HEK293 (cell line): Measurements from ENCODE around the gene ATPAF2.

ENCODE experiments used
- CTCF ChIA-PET: fragments of 350-600 bp; formaldehyde crosslinking; extraction: SDS; loops from one replicate; lab custom pipeline; 2021; ENCODE audit warnings: antibody characterized with exemption; lab: Yijun Ruan, JAX
- POLR2A ChIA-PET: fragments of 300-600 bp; formaldehyde crosslinking; extraction: SDS; loops from one replicate; lab custom pipeline; 2020; ENCODE audit warnings: antibody characterized with exemption, inconsistent platforms; lab: Yijun Ruan, JAX
- H3K27ac ChIP-seq: fragments of 200-500 bp; sonication (Bioruptor generic); 2 replicates; pipeline ENCODE4 v1.5.1; 2014; ENCODE audit warnings: low read depth, low read length, control low read depth, inconsistent platforms; ENCODE audit errors: extremely low read depth
- H3K36me3 ChIP-seq, 2 experiments: fragments of 200-500 bp in 1 of 2; sonication (Bioruptor generic) in 1 of 2; 1 replicate in 1 of 2; 2 replicates in 1 of 2; pipeline ENCODE4 v1.5.1; 2014 to 2017; ENCODE audit warnings: inconsistent platforms in 2 of 2, low read length in 2 of 2; ENCODE audit not compliant: control insufficient read depth in 2 of 2, insufficient read depth in 1 of 2
- H3K4me1 ChIP-seq: fragments of 200-500 bp; sonication (Bioruptor generic); 2 replicates; pipeline ENCODE4 v1.5.1; 2014; ENCODE audit warnings: mild to moderate bottlenecking, low read length, inconsistent platforms; ENCODE audit not compliant: control insufficient read depth, insufficient read depth
- H3K4me3 ChIP-seq: 2 replicates; pipeline ENCODE4 v1.5.1; 2011; ENCODE audit warnings: low read depth, mild to moderate bottlenecking, control low read depth, low read length, moderate library complexity
- H3K9me3 ChIP-seq: fragments of 200-500 bp; sonication (Bioruptor generic); 2 replicates; pipeline ENCODE4 v1.5.1; 2014; ENCODE audit warnings: low read depth, low read length, inconsistent platforms; ENCODE audit not compliant: control insufficient read depth, insufficient read depth
- GLIS2 ChIP-seq: fragments of 450-650 bp; formaldehyde crosslinking; IDR thresholded peaks from 2 replicates; pipeline ENCODE4 v1.5.1; 2016; ENCODE audit warnings: missing biosample characterization, missing genetic modification characterization
- HOXC10 ChIP-seq: sonication (generic); formaldehyde crosslinking; IDR thresholded peaks from 2 replicates; pipeline ENCODE4 v1.8.1; 2023; ENCODE audit warnings: mild to moderate bottlenecking, missing genetic modification reagents
- IKZF3 ChIP-seq: fragments of 450-650 bp; IDR thresholded peaks from 2 replicates; pipeline ENCODE4 v1.5.0; 2018; ENCODE audit warnings: missing biosample characterization, mild to moderate bottlenecking, missing genetic modification characterization, moderate library complexity
- KLF8 ChIP-seq: fragments of 450-650 bp; formaldehyde crosslinking; IDR thresholded peaks from 2 replicates; pipeline ENCODE4 v1.5.1; 2016; ENCODE audit warnings: missing biosample characterization, missing genetic modification characterization
- KLF9 ChIP-seq: fragments of 450-650 bp; formaldehyde crosslinking; IDR thresholded peaks from 2 replicates; pipeline ENCODE4 v1.5.1; 2016; ENCODE audit warnings: missing biosample characterization, missing genetic modification characterization, low read depth
- MYNN ChIP-seq: fragments of 450-650 bp; formaldehyde crosslinking; IDR thresholded peaks from 2 replicates; pipeline ENCODE4 v1.5.1; 2016; ENCODE audit warnings: missing biosample characterization, missing genetic modification characterization, borderline replicate concordance
- RBAK ChIP-seq: fragments of 450-650 bp; formaldehyde crosslinking; IDR thresholded peaks from 2 replicates; pipeline ENCODE4 v1.5.1; 2016; ENCODE audit warnings: missing biosample characterization, missing genetic modification characterization
- TRIM28 ChIP-seq: IDR thresholded peaks from 2 replicates; pipeline ENCODE4 v1.6.1; 2011; ENCODE audit warnings: low read length, control low read depth, borderline replicate concordance
- ZBTB1 ChIP-seq: fragments of 450-650 bp; formaldehyde crosslinking; IDR thresholded peaks from 2 replicates; pipeline ENCODE4 v1.5.1; 2016; ENCODE audit warnings: missing biosample characterization, missing genetic modification characterization
- ZBTB17 ChIP-seq: fragments of 450-650 bp; formaldehyde crosslinking; IDR thresholded peaks from 2 replicates; pipeline ENCODE4 v1.5.1; 2016; ENCODE audit warnings: missing biosample characterization, missing genetic modification characterization
- ZFP41 ChIP-seq: fragments of 450-650 bp; formaldehyde crosslinking; IDR thresholded peaks from 2 replicates; pipeline ENCODE4 v1.5.1; 2016; ENCODE audit warnings: missing biosample characterization, missing genetic modification characterization, borderline replicate concordance
- ZFP69B ChIP-seq: fragments of 450-650 bp; formaldehyde crosslinking; IDR thresholded peaks from 2 replicates; pipeline ENCODE4 v1.5.1; 2016; ENCODE audit warnings: missing biosample characterization, missing genetic modification characterization
- ZNF214 ChIP-seq: fragments of 450-650 bp; formaldehyde crosslinking; IDR thresholded peaks from 2 replicates; pipeline ENCODE4 v1.5.1; 2017; ENCODE audit warnings: missing biosample characterization, mild to moderate bottlenecking, missing genetic modification characterization, borderline replicate concordance
- ZNF335 ChIP-seq: fragments of 450-650 bp; formaldehyde crosslinking; conservative IDR thresholded peaks from 2 replicates; pipeline ENCODE4 v1.5.1; 2016; ENCODE audit warnings: missing biosample characterization, missing genetic modification characterization
- ZNF354C ChIP-seq: fragments of 450-650 bp; formaldehyde crosslinking; IDR thresholded peaks from 2 replicates; pipeline ENCODE4 v1.5.1; 2016; ENCODE audit warnings: missing biosample characterization, missing genetic modification characterization, low read depth, borderline replicate concordance
- ZNF394 ChIP-seq: fragments of 450-650 bp; formaldehyde crosslinking; IDR thresholded peaks from 2 replicates; pipeline ENCODE4 v1.5.1; 2016; ENCODE audit warnings: missing biosample characterization, missing genetic modification characterization, mild to moderate bottlenecking, moderate library complexity, borderline replicate concordance
- ZNF571 ChIP-seq: fragments of 450-650 bp; formaldehyde crosslinking; IDR thresholded peaks from 2 replicates; pipeline ENCODE4 v1.5.0; 2017; ENCODE audit warnings: missing biosample characterization, missing genetic modification characterization
- ZNF707 ChIP-seq: fragments of 450-650 bp; formaldehyde crosslinking; IDR thresholded peaks from 2 replicates; pipeline ENCODE4 v1.5.1; 2016; ENCODE audit warnings: missing biosample characterization, missing genetic modification characterization
- TF ChIP-seq, protein P1 (sequence below): sonication (generic); formaldehyde crosslinking; IDR thresholded peaks from 2 replicates; pipeline ENCODE4 v1.8.1; 2022; ENCODE audit warnings: mild to moderate bottlenecking, moderate library complexity, missing genetic modification reagents
- TF ChIP-seq, protein P2 (sequence below): IDR thresholded peaks from 2 replicates; pipeline ENCODE4 v1.6.1; 2011; ENCODE audit warnings: mild to moderate bottlenecking, low read depth, low read length, borderline replicate concordance
- TF ChIP-seq, protein P3 (sequence below): fragments of 450-650 bp; formaldehyde crosslinking; IDR thresholded peaks from 2 replicates; pipeline ENCODE4 v1.5.1; 2016; ENCODE audit warnings: missing biosample characterization, missing genetic modification characterization
- TF ChIP-seq, protein P4 (sequence below): fragments of 450-650 bp; formaldehyde crosslinking; IDR thresholded peaks from 2 replicates; pipeline ENCODE4 v1.5.1; 2016; ENCODE audit warnings: missing biosample characterization, missing genetic modification characterization
- TF ChIP-seq, protein P5 (sequence below): fragments of 450-650 bp; formaldehyde crosslinking; IDR thresholded peaks from 2 replicates; pipeline ENCODE4 v1.5.1; 2016; ENCODE audit warnings: missing biosample characterization, missing genetic modification characterization, borderline replicate concordance

The ATPAF2 gene

DNA sequence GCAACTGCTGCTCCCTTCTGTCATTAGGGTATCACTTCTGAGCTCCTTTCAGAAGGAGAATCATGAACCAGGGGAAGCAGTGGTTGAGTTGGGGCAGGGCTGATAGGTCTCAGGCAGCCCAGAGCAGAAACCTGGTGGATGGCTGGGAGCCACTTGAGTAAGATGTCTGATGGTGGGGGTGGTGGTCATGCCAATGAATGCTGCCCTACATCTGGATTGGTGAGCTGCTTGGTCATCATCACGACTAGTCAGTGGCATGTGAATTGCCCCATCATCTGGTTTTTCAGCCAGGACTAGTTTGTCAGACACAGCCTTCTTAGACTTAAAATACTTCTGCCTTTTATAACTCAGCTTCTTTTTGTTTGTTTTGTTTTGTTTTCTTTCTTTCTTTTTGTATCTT, 2.8 kb upstream of the ATPAF2 start:
- H3K4me3 ChIP-seq: no peak overlapping the region
- no peaks in the 10 kb centered on the region for H3K9me3 ChIP-seq
- H3K4me1 ChIP-seq: peaks cover 25% of the 10 kb centered on the region
- ChIA-PET CTCF (interaction anchor here (0.6 to 1.1 kb wide), 3 partner anchors 24 to 122 kb away, joined by 3 to 5 read pairs (median 4); no protein-coding TSS in a partner anchor), POLR2A (no interaction called here)
- TF ChIP-seq, protein P1, sequence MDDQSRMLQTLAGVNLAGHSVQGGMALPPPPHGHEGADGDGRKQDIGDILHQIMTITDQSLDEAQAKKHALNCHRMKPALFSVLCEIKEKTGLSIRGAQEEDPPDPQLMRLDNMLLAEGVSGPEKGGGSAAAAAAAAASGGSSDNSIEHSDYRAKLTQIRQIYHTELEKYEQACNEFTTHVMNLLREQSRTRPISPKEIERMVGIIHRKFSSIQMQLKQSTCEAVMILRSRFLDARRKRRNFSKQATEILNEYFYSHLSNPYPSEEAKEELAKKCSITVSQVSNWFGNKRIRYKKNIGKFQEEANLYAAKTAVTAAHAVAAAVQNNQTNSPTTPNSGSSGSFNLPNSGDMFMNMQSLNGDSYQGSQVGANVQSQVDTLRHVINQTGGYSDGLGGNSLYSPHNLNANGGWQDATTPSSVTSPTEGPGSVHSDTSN (CRISPR knock-in tag): no peak
- TF ChIP-seq ZBTB17: peak; percentile 35; the same call in 1 of the 2 replicates
- H3K36me3 ChIP-seq: peaks cover 19 to 27% of the 10 kb centered on the region in 2 experiments
- no peak overlapping the region for H3K27ac ChIP-seq

DNA sequence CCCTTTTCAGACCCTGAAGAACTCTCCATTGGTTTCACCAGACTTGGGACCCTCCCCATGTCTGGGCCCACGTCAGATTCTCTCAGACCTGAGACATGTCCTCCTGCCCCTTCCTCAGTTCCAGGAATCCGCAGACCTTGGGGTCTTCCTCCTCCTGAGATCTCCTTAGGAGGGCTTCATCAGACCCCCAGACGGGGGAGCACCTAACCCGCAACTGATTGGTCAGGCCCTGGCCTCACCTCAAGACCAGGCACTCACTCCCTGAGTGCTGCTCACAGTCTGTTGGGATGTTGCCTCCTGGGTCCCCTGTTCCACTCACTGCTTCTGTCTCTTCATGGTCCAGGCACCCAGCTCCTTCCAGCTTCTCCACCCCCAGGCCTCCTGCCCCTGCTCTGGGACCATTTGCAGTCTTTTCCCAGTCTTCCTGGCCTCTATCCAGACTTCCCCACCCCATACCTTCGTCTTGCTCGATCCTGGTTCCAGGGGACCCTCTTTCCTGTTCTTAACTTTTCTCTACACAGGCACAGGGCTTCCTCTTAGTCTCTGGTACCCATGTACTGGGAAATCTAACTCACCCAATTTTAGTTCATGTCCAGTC, 1.4 kb upstream of the ATPAF2 start:
- peak overlapping the region; percentile 90 for H3K4me3 ChIP-seq
- CTCF ChIA-PET: interaction anchor here (0.6 to 1.1 kb wide), 2 partner anchors 28 to 1969 kb away, joined by 3 to 4 read pairs; no protein-coding TSS in a partner anchor
- TF ChIP-seq RBAK (tag by site-specific recombination) (no peak), ZFP69B (tag by site-specific recombination) (peak; percentile 19; the same call in 1 of the 2 replicates), ZNF335 (peak; percentile 65), IKZF3 (tag by site-specific recombination) (no peak), TRIM28 (no peak), ZNF354C (tag by site-specific recombination) (no peak), ZNF571 (tag by site-specific recombination) (no peak), HOXC10 (CRISPR knock-in tag) (no peak), ZFP41 (tag by site-specific recombination) (no peak), ZNF394 (peak; percentile 92), ZNF707 (tag by site-specific recombination) (no peak), ZBTB1 (tag by site-specific recombination) (no peak), KLF8 (tag by site-specific recombination) (no peak), GLIS2 (tag by site-specific recombination) (peak; percentile 75), ZNF214 (tag by site-specific recombination) (no peak), KLF9 (no peak), ZBTB17 (peak; percentile 30; the same call in 1 of the 2 replicates), MYNN (no peak)
- TF ChIP-seq, protein P2, sequence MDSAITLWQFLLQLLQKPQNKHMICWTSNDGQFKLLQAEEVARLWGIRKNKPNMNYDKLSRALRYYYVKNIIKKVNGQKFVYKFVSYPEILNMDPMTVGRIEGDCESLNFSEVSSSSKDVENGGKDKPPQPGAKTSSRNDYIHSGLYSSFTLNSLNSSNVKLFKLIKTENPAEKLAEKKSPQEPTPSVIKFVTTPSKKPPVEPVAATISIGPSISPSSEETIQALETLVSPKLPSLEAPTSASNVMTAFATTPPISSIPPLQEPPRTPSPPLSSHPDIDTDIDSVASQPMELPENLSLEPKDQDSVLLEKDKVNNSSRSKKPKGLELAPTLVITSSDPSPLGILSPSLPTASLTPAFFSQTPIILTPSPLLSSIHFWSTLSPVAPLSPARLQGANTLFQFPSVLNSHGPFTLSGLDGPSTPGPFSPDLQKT: no peak
- TF ChIP-seq, protein P1 (CRISPR knock-in tag): no peak
- TF ChIP-seq, protein P3, sequence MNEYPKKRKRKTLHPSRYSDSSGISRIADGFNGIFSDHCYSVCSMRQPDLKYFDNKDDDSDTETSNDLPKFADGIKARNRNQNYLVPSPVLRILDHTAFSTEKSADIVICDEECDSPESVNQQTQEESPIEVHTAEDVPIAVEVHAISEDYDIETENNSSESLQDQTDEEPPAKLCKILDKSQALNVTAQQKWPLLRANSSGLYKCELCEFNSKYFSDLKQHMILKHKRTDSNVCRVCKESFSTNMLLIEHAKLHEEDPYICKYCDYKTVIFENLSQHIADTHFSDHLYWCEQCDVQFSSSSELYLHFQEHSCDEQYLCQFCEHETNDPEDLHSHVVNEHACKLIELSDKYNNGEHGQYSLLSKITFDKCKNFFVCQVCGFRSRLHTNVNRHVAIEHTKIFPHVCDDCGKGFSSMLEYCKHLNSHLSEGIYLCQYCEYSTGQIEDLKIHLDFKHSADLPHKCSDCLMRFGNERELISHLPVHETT (tag by site-specific recombination): no peak
- TF ChIP-seq, protein P4, sequence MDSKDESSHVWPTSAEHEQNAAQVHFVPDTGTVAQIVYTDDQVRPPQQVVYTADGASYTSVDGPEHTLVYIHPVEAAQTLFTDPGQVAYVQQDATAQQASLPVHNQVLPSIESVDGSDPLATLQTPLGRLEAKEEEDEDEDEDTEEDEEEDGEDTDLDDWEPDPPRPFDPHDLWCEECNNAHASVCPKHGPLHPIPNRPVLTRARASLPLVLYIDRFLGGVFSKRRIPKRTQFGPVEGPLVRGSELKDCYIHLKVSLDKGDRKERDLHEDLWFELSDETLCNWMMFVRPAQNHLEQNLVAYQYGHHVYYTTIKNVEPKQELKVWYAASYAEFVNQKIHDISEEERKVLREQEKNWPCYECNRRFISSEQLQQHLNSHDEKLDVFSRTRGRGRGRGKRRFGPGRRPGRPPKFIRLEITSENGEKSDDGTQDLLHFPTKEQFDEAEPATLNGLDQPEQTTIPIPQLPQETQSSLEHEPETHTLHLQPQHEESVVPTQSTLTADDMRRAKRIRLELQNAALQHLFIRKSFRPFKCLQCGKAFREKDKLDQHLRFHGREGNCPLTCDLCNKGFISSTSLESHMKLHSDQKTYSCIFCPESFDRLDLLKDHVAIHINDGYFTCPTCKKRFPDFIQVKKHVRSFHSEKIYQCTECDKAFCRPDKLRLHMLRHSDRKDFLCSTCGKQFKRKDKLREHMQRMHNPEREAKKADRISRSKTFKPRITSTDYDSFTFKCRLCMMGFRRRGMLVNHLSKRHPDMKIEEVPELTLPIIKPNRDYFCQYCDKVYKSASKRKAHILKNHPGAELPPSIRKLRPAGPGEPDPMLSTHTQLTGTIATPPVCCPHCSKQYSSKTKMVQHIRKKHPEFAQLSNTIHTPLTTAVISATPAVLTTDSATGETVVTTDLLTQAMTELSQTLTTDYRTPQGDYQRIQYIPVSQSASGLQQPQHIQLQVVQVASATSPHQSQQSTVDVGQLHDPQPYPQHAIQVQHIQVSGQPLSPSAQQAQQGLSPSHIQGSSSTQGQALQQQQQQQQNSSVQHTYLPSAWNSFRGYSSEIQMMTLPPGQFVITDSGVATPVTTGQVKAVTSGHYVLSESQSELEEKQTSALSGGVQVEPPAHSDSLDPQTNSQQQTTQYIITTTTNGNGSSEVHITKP (tag by site-specific recombination): 0 out of 2 replicates have a peak, but pooled peaks have one; percentile 48
- TF ChIP-seq, protein P5, sequence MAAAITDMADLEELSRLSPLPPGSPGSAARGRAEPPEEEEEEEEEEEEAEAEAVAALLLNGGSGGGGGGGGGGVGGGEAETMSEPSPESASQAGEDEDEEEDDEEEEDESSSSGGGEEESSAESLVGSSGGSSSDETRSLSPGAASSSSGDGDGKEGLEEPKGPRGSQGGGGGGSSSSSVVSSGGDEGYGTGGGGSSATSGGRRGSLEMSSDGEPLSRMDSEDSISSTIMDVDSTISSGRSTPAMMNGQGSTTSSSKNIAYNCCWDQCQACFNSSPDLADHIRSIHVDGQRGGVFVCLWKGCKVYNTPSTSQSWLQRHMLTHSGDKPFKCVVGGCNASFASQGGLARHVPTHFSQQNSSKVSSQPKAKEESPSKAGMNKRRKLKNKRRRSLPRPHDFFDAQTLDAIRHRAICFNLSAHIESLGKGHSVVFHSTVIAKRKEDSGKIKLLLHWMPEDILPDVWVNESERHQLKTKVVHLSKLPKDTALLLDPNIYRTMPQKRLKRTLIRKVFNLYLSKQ (tag by site-specific recombination): no peak

More for the DNA sequence above, 1.4 kb upstream of the ATPAF2 start:
- POLR2A ChIA-PET: interaction anchor here (1.0 kb wide), 1 partner anchor 449 kb away, joined by 3 read pairs; the partner anchor contains the start of gene PEMT
- Histone ChIP-seq H3K4me1 (peaks cover 25% of the 10 kb centered on the region), H3K36me3 (peaks cover 5 to 16% of the 10 kb centered on the region in 2 experiments), H3K27ac (peak overlapping the region; percentile 83; the same call in 1 of the 2 replicates), H3K9me3 (no peaks in the 10 kb centered on the region)
